NCI-H524 (cell line): Measurements from ENCODE around the gene DGLUCY.
A peak's percentile ranks its signal among the peaks of the same experiment; 100 is the strongest.
"Not testable (repeated sequence)": the region's sequence is repeated elsewhere in the genome, so short reads cannot be mapped to it uniquely, and the experiment has no call there.

Experiments
- DNase-seq, 2 experiments: peaks; one replicate each; lab custom pipeline; 2025; lab: John Stamatoyannopoulos, UW

DGLUCY gene

GRCh38 chr14:91113829-91114078, at the start of gene DGLUCY:
Gene DGLUCY, plus strand, starts transcription at chr14:91114073. Its CDS starts 46,222 bp downstream, at chr14:91160295.
- peak; percentile 90 to 95 for DNase-seq

- no peak for DNase-seq
Measured at GRCh38 chr14:91065266-91065665, 48.6 kb upstream of the DGLUCY start.

GRCh38 chr14:91067186-91067585, 46.7 kb upstream of the DGLUCY start:
- DNase-seq = no peak

GRCh38 chr14:91068642-91069041, 45.2 kb upstream of the DGLUCY start:
- DNase-seq = no peak

GRCh38 chr14:91070572-91070971, 43.3 kb upstream of the DGLUCY start:
- no peak for DNase-seq

GRCh38 chr14:91075553-91075952, 38.3 kb upstream of the DGLUCY start:
- no peak for DNase-seq

- DNase-seq = no peak
Measured at GRCh38 chr14:91078095-91078737, 35.7 kb upstream of the DGLUCY start.

GRCh38 chr14:91080071-91080470, 33.8 kb upstream of the DGLUCY start:
- no peak for DNase-seq

- no peak for DNase-seq
Measured at GRCh38 chr14:91082282-91082681, 31.6 kb upstream of the DGLUCY start.

- DNase-seq = no peak
Measured at GRCh38 chr14:91084516-91084915, 29.4 kb upstream of the DGLUCY start.

- not testable (repeated sequence) for DNase-seq
Measured at GRCh38 chr14:91087470-91087869, 26.4 kb upstream of the DGLUCY start.

- DNase-seq = no peak
Measured at GRCh38 chr14:91088585-91089235, 25.2 kb upstream of the DGLUCY start.

GRCh38 chr14:91089958-91090535, 23.8 kb upstream of the DGLUCY start:
- DNase-seq = no peak

- no peak for DNase-seq
Measured at GRCh38 chr14:91090743-91091142, 23.1 kb upstream of the DGLUCY start.

GRCh38 chr14:91092073-91092472, 21.8 kb upstream of the DGLUCY start:
- DNase-seq = no peak

- DNase-seq = not testable (repeated sequence)
Measured at GRCh38 chr14:91093743-91094472, 20.0 kb upstream of the DGLUCY start.

GRCh38 chr14:91094772-91095171, 19.1 kb upstream of the DGLUCY start:
- DNase-seq = no peak

GRCh38 chr14:91095178-91095577, 18.7 kb upstream of the DGLUCY start:
- DNase-seq = no peak

GRCh38 chr14:91097657-91098056, 16.2 kb upstream of the DGLUCY start:
- not testable (repeated sequence) for DNase-seq

- DNase-seq = no peak
Measured at GRCh38 chr14:91098591-91098990, 15.3 kb upstream of the DGLUCY start.

GRCh38 chr14:91100102-91100501, 13.8 kb upstream of the DGLUCY start:
- DNase-seq = no peak

GRCh38 chr14:91103116-91103515, 10.8 kb upstream of the DGLUCY start:
- no peak for DNase-seq
